ENCODE measurements around the gene C10orf71.

C10orf71 gene

DNA sequence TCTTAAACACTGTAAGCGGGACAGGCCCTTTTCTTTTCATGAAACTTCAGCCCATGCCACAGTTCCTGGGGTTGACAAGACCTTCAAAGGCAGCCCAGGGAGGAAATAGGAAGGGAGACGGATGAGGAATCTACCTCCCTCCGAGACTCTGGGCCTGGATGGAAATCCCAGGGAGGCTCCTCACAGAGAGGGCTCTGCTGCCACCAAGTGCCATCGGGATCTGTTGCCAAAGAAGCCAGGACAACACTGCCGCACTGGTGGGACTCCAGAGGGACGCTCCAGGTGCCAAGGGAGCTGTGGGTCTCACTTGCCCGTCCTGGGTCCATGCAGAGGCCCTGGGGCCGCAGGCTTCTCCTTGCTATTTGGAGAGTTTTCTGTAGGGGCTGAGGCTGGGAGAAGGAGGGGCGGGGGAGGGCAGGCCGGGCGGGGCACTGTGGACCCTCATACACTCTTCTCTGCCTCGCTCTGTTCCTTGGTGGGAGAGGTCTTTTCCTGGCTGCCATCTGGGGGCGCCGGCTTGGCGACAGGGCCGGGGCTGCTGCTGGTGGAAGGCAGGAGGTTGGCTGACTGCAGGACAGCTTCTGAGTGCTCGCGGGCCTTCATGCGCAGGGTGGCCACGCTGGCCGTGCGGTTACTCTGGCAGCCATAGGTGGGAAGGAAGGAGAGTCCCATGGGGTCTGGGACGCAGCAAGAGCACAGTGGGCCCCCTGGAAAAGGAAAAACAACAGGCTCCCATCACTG is 66.9 kb downstream of the C10orf71 start:
- no peak for TF ChIP-seq CTCF (IDR thresholded peaks at IDR 0.05)
- Histone ChIP-seq H3K4me3 (no peak overlapping the region), H3K27ac (no peak overlapping the region)
- DNase-seq (ENCODE audit: low spot score) = peak; percentile 50

- TF ChIP-seq CTCF (IDR thresholded peaks at IDR 0.05) = no peak
- Histone ChIP-seq H3K4me3 (no peak overlapping the region), H3K27ac (no peak overlapping the region)
- DNase-seq (ENCODE audit: low spot score) = peak; percentile 21
Observed at GRCh38 chr10:49366460-49366859, 67.5 kb downstream of the C10orf71 start.

DNA sequence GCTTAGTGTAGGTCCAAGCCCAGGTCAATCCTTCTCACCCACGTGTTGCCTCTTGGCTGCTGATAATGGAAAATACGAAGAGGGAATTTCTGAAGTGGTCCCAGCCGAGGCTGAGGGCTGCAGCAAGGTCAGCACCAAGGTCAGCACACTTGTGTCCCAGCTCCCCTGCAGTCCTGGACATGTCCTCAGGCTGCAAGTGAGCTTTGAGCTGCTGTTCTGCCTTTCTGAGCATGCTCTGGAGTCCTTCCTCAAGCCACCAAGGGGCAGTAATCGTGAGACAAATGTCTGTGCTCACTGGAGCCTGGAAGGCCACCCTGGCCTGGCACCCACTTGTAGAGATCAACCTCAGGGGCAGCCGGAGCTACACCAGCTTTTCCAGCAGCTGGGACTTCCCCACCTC is 68.6 kb downstream of the C10orf71 start:
- DNase-seq (ENCODE audit: low spot score) = peak; percentile 41
- H3K27ac ChIP-seq = no peak overlapping the region
- no peak for TF ChIP-seq CTCF (IDR thresholded peaks at IDR 0.05)
- H3K4me3 ChIP-seq = no peak overlapping the region

GRCh38 chr10:49368256-49368655 is 69.3 kb downstream of the C10orf71 start:
- Histone ChIP-seq H3K4me3 (no peak overlapping the region), H3K27ac (no peak overlapping the region)
- peak; percentile 11 for DNase-seq (ENCODE audit: low spot score)
- TF ChIP-seq CTCF (IDR thresholded peaks at IDR 0.05) = no peak

GRCh38 chr10:49369216-49370162 is 70.5 kb downstream of the C10orf71 start:
- no peak for TF ChIP-seq CTCF (IDR thresholded peaks at IDR 0.05)
- H3K27ac ChIP-seq = no peak overlapping the region
- DNase-seq (ENCODE audit: low spot score) = peak; percentile 36
- H3K4me3 ChIP-seq = no peak overlapping the region

GRCh38 chr10:49370326-49371100 is 71.5 kb downstream of the C10orf71 start:
- TF ChIP-seq CTCF (IDR thresholded peaks at IDR 0.05) = no peak
- Histone ChIP-seq H3K4me3 (no peak overlapping the region), H3K27ac (no peak overlapping the region)
- DNase-seq (ENCODE audit: low spot score) = peak; percentile 33

Measured in coronary artery (tissue), 2 donors.